SU-DHL-6 (cell line): Measurements from ENCODE around the gene CYB561.

Experiments
- H2AFZ ChIP-seq: fragments of 200-600 bp; sonication (generic); 2 replicates; pipeline ENCODE4 v1.6.1; 2014; ENCODE audit warnings: low read depth, mild to moderate bottlenecking, moderate library complexity, mixed read lengths, antibody characterized with exemption, low read length; ENCODE audit not compliant: severe bottlenecking
- H3F3A ChIP-seq: fragments of 200-600 bp; shearing (Covaris generic); 2 replicates; pipeline ENCODE4 v1.6.0; 2016; ENCODE audit warnings: antibody characterized with exemption, mild to moderate bottlenecking; ENCODE audit not compliant: insufficient read depth
- H3K27ac ChIP-seq: fragments of 200-600 bp; sonication (generic); 2 replicates; pipeline ENCODE4 v1.5.1; 2016; ENCODE audit warnings: low read depth, mild to moderate bottlenecking, low read length, moderate library complexity, mixed read lengths
- H3K27me3 ChIP-seq: fragments of 200-600 bp; sonication (generic), shearing (Covaris generic); 2 replicates; pipeline ENCODE4 v1.6.0; 2014; ENCODE audit warnings: mild to moderate bottlenecking, low read length
- H3K36me3 ChIP-seq: fragments of 200-600 bp; sonication (generic); 2 replicates; pipeline ENCODE4 v1.6.1; 2014; ENCODE audit warnings: mild to moderate bottlenecking, low read length, mixed read lengths
- H3K4me2 ChIP-seq: fragments of 300-600, 200-600 bp; shearing (Covaris generic), sonication (generic); 2 replicates; pipeline ENCODE4 v1.6.0; 2014; ENCODE audit warnings: low read length, low read depth, mild to moderate bottlenecking; ENCODE audit not compliant: poor library complexity, severe bottlenecking
- H3K4me3 ChIP-seq: fragments of 200-600 bp; sonication (generic); 2 replicates; pipeline ENCODE4 v1.5.1; 2014; ENCODE audit warnings: antibody characterized with exemption, low read length, mild to moderate bottlenecking, mixed read lengths; ENCODE audit not compliant: insufficient read depth, poor library complexity, severe bottlenecking
- H3K79me2 ChIP-seq: fragments of 200-600 bp; sonication (generic); 2 replicates; pipeline ENCODE4 v1.6.1; 2014; ENCODE audit warnings: mild to moderate bottlenecking, low read length, moderate library complexity; ENCODE audit not compliant: insufficient read depth
- H3K9ac ChIP-seq: fragments of 200-600 bp; sonication (generic); 2 replicates; pipeline ENCODE4 v1.7.0; 2014; ENCODE audit warnings: mild to moderate bottlenecking, low read length
- H3K9me2 ChIP-seq: fragments of 200-600 bp; sonication (generic); replicated peaks from 2 replicates; pipeline ENCODE4 v1.6.1; 2014; ENCODE audit warnings: low read length; ENCODE audit not compliant: insufficient read depth
- H3K9me3 ChIP-seq: fragments of 200-600 bp; sonication (generic); 2 replicates; pipeline ENCODE4 v1.6.1; 2014; ENCODE audit warnings: low read length, mixed read lengths; ENCODE audit not compliant: insufficient read depth
- H4K20me1 ChIP-seq: fragments of 200-600 bp; sonication (generic); 2 replicates; pipeline ENCODE4 v1.6.1; 2014; ENCODE audit warnings: low read depth, mild to moderate bottlenecking, antibody characterized with exemption, low read length, moderate library complexity, mixed read lengths
- EZH2phosphoT487 ChIP-seq: fragments of 200-600 bp; sonication (generic), shearing (Covaris generic); conservative IDR thresholded peaks from 2 replicates; pipeline ENCODE4 v1.6.1; 2018; ENCODE audit warnings: mild to moderate bottlenecking, antibody characterized with exemption, low read length, moderate library complexity, mixed read lengths
- TF ChIP-seq, protein P1 (sequence below): fragments of 200-600 bp; sonication (generic); IDR thresholded peaks from one replicate; pipeline ENCODE4 v1.5.1; 2017; ENCODE audit warnings: antibody characterized with exemption, mild to moderate bottlenecking, low read length, moderate library complexity; ENCODE audit not compliant: insufficient read depth, poor library complexity, severe bottlenecking

Gene CYB561

DNA sequence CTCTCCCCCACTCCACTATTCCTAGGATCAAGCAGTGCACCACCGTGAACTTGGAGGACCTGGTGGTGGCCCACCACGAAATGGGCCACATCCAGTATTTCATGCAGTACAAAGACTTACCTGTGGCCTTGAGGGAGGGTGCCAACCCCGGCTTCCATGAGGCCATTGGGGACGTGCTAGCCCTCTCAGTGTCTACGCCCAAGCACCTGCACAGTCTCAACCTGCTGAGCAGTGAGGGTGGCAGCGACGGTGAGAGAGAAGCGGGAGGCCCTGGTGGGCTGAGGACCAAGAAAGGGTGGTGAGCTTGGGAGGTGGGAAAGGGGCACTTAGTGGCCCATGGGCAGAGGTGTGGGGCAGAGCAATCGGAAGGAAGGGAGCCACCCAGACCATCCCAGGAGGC is 47.3 kb upstream of the CYB561 start:
- no peak overlapping the region for H2AFZ ChIP-seq
- no peaks in the 10 kb centered on the region for H3K9me2 ChIP-seq
- H3K9ac ChIP-seq: no peak overlapping the region
- H3K79me2 ChIP-seq: no peaks in the 10 kb centered on the region
- TF ChIP-seq, protein P1, sequence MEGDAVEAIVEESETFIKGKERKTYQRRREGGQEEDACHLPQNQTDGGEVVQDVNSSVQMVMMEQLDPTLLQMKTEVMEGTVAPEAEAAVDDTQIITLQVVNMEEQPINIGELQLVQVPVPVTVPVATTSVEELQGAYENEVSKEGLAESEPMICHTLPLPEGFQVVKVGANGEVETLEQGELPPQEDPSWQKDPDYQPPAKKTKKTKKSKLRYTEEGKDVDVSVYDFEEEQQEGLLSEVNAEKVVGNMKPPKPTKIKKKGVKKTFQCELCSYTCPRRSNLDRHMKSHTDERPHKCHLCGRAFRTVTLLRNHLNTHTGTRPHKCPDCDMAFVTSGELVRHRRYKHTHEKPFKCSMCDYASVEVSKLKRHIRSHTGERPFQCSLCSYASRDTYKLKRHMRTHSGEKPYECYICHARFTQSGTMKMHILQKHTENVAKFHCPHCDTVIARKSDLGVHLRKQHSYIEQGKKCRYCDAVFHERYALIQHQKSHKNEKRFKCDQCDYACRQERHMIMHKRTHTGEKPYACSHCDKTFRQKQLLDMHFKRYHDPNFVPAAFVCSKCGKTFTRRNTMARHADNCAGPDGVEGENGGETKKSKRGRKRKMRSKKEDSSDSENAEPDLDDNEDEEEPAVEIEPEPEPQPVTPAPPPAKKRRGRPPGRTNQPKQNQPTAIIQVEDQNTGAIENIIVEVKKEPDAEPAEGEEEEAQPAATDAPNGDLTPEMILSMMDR: no peak
- TF ChIP-seq EZH2phosphoT487: no peak
- no peak overlapping the region for H3K27ac ChIP-seq
- no peaks in the 10 kb centered on the region for H3K9me3 ChIP-seq
- no peaks in the 10 kb centered on the region for H3K27me3 ChIP-seq
- H3K4me3 ChIP-seq: no peak overlapping the region
- no peaks in the 10 kb centered on the region for H4K20me1 ChIP-seq
- H3K4me2 ChIP-seq: no peak overlapping the region
- H3F3A ChIP-seq: no peaks in the 10 kb centered on the region
- no peaks in the 10 kb centered on the region for H3K36me3 ChIP-seq

DNA sequence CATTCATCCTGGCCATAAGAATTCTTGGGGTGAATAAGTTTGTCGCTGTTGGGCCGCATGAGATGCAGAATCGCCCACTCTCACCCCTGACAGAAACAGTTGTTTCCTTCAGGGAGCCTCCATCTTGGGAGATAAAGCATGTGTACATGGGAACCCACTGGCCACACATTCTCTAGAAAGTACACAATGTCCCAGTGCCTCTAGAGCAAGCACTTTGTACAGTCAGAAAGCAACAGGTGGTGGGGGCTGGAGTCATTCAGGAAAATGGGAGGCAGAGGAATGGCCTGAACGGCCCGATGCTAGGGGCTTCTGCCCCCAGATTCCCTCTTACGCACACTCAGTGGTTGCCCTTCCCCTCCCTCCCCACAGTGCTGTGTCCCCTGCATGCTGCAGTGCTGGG is 46.8 kb upstream of the CYB561 start:
- Histone ChIP-seq H3K4me2 (no peak overlapping the region), H3K9ac (no peak overlapping the region), H3K36me3 (no peaks in the 10 kb centered on the region), H3K9me3 (no peaks in the 10 kb centered on the region), H3K9me2 (no peaks in the 10 kb centered on the region), H3K4me3 (no peak overlapping the region), H2AFZ (no peak overlapping the region), H3K79me2 (no peaks in the 10 kb centered on the region), H3F3A (no peaks in the 10 kb centered on the region), H4K20me1 (no peaks in the 10 kb centered on the region), H3K27ac (no peak overlapping the region), H3K27me3 (no peaks in the 10 kb centered on the region)
- TF ChIP-seq EZH2phosphoT487: no peak
- TF ChIP-seq, protein P1: no peak

DNA sequence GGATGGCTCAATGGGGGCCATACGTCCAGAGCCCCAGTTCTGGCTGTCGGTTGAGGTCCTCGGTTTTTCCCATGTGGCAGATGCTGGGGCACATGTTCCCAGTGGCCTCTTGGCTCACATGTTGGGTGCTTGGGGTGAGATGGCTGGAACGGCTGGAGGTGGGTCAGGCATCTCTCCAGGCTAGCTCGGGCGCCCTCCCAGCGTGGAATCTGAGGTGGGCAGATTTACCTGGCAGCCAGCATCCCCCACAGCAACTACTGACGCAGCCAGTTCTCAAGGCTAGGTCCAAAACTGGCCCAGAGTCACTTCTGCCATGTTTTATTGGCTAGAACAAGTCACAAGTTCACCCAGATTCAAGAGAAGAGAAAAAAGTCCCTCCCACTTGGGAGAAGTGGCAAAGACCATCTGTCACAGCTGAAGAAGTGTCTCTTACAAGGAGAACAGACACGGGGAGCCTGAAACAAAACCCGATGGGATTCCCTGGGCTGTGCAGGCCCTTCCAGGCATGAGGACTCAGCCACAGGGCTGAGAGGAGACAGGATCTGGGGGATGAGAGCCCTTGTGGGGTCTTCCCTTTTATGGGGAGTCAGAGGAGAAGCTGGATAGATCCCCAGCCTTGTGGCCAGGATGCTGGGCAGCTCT is 46.0 kb upstream of the CYB561 start:
- H3K9ac ChIP-seq: no peak overlapping the region
- H3K9me2 ChIP-seq: no peaks in the 10 kb centered on the region
- no peaks in the 10 kb centered on the region for H3K27me3 ChIP-seq
- H3K27ac ChIP-seq: no peak overlapping the region
- no peak overlapping the region for H2AFZ ChIP-seq
- no peaks in the 10 kb centered on the region for H4K20me1 ChIP-seq
- no peak overlapping the region for H3K4me3 ChIP-seq
- no peaks in the 10 kb centered on the region for H3K79me2 ChIP-seq
- no peaks in the 10 kb centered on the region for H3K36me3 ChIP-seq
- H3K9me3 ChIP-seq: no peaks in the 10 kb centered on the region
- H3F3A ChIP-seq: no peaks in the 10 kb centered on the region
- TF ChIP-seq, protein P1: no peak
- TF ChIP-seq EZH2phosphoT487: no peak
- H3K4me2 ChIP-seq: no peak overlapping the region
